Suppressor macrophage treated with lipopolysaccharide for 1 hour (primary cell): ENCODE results near the gene AK8.

ENCODE experiments used
- DNase-seq, 3 donors: peaks; one replicate each; pipeline ENCODE4 v3.0.0-alpha.2; 2020 to 2022

The AK8 gene

GRCh38 chr9:132887181-132888120, 9.4 kb upstream of the AK8 start:
- DNase-seq: no peak

DNA sequence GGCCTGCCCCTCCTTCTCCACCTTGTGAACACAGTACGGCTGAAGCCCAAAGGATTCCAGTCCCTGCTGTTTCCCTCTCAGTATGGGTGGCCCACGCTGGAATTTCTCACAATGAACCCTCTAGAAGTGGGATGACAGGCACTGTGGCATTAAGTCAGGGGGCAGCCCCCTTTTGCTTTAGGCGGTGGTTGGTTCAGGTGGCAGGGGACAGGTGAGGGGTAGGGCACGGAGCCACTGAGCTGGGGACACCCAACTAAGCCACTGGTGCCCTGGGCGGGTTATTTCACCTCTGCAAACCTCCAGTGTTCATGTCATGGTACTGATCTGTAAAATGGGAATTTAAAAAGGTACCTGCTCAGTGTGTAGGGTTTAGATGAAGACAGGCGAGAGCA, 8.2 kb upstream of the AK8 start:
- DNase-seq: no peak

- DNase-seq: no peak
Observed at GRCh38 chr9:132885720-132886333, 7.7 kb upstream of the AK8 start.

- DNase-seq: no peak
Observed at GRCh38 chr9:132883349-132884294, 5.5 kb upstream of the AK8 start.

DNA sequence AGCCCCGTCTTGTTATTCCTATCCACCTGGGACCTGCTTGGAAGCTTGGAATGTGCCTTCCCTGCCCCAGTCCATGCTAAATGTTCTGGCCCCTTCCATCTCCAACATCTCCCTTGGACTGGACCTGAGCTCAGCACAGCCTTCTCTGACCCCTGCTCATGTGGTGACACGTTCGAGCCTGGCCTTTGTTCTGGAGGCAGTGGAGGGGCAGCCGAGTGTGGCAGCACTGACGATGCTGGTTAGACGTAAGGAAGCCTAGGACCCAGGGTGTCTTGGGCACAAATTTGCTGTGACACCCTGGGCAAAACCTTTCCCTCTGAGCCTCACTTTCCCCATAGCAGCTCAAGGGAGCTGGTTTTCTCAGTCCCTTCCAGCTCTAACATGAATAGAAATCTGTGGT, 4.5 kb upstream of the AK8 start:
- DNase-seq: no peak

DNA sequence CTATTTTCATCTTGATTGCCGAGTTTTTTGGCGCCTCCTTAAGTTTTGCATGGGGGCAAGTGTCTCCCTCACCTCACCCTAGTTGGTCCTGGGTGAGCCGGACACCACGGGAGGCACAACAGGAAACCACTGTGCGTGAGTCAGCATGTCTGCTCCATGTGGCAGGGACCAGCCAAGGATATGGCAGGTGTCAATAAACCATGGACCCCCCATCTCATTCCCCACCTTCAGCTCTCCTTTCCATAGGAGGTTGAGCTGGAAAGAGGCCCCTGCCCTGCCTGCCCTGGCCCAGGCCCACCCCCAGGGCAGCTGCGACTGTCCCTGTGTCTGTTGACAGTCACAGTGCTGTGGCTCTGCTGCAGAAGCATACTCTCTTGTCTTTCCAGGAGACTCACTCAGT, 3.7 kb upstream of the AK8 start:
- DNase-seq: no peak

- no peak for DNase-seq
Observed at GRCh38 chr9:132880324-132880661, 2.2 kb upstream of the AK8 start.

DNA sequence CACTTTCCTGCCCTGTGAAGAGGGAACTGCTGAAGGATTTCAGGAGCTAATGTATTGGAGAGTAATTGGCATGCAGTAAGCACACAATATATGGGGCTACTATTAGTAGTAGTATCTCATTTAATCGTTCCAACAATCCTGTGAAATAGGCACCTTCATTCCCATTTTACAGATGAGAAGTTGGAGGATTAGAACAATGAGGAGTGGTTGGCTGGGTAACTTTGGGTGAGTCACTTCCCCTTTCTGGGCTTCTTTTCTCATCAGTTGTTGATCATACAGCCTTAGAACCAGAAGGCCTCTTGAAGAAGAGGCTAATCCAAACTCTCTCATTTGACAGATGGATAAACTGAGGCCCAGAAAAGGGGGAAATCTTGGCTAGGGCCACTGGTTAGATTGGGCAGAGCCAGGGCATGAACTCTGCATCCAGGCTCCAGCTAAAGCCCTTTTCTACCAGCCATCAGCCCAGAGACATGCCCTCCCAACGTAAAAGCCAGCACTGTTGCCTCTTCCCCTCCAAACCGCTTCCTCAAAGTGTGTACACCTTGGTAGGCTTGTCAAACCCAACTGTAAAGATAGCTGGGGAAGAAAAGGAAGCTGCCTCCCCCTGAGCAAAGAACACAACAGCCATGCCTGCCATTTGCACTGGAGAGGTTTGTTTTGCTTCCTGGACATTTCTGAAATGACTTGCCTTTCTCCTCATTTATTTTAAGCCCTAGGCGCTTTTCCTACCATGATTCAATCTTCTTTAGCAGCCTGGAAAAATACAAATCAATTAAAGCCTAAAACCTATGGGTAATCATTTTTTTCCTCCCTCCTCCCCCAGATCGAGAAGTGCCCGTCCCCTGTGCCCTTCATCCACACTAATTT, 1.6 kb upstream of the AK8 start:
- peak in 1 of 3 donors; percentile 27 for DNase-seq

- DNase-seq: peak; percentile 28 to 71 (median 42)
Observed at GRCh38 chr9:132878695-132879456, 792 bp upstream of the AK8 start, which contains the start of gene SPACA9. Gene SPACA9, plus strand, starts transcription at chr9:132878898. Its CDS starts 5,050 bp downstream, at chr9:132883948.

GRCh38 chr9:132877458-132877823, 643 bp downstream of the AK8 start:
- no peak for DNase-seq

- DNase-seq: no peak
Observed at GRCh38 chr9:132876849-132877248, 1.2 kb downstream of the AK8 start.

GRCh38 chr9:132875159-132875558, 2.9 kb downstream of the AK8 start:
- DNase-seq: no peak

DNA sequence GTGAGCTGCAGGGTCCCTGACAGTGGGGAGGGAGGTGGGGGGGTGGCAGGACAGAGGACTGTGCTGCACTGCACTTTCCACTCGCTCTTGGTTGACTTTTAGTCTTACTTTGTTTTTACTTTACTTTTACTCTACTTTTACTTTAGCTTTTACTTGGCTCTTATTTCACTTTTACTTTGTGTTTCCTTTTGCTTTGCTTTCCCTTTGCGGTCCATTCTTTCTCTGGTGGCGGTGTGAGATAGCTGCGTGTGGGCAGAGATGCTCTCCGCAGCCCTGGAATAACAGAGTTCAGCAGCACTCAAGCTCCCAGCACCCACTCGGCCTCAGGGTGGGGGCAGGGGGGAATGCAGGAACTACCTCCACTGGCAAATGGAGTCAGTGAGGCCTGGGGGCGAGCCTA, 4.7 kb downstream of the AK8 start:
- DNase-seq: no peak

DNA sequence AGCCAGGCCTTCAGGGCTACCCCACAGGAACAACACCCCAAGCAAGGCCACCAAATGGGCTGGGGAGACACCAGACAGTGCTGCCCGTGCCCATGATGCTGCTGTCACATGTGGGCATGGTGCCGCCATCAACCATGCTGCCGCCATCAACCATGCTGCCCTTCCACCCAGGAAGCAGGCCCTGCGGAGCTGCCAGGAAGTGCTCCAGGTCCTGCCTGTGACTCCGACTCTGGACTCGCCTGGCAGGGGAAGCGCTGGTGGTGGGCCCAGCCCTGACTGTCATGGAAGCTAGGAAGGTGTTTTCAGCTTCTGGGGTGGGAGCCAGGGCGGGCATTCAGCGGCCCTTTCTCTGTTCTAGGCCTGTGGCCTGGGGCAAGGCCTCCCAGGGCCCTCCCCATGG, 8.8 kb downstream of the AK8 start:
- DNase-seq: no peak

- DNase-seq: no peak
Observed at GRCh38 chr9:132866898-132867297, 11.2 kb downstream of the AK8 start.

- DNase-seq: no peak
Observed at GRCh38 chr9:132864691-132865090, 13.4 kb downstream of the AK8 start.

- DNase-seq: no peak
Observed at GRCh38 chr9:132864277-132864676, 13.8 kb downstream of the AK8 start.

GRCh38 chr9:132863096-132863495, 15.0 kb downstream of the AK8 start:
- DNase-seq: no peak

DNA sequence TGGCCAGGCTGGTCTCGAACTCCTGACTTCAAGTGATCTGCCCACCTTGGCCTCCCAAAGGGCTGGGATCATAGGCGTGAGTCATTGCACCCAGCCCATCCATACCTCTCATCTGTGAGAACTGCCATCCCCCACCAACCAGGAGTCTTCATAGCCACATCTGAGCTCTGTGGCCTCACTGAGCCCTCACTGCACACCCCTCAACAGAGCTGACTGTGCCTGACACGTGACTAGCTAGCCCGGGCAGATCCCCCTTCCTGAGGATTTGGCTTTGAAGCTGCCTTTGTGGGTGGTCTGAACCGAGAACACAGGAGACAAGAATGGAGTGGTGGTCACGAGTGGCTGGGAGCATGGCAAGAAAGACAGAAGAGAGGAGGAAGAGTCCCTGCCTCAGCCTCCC, 15.6 kb downstream of the AK8 start:
- no peak for DNase-seq

GRCh38 chr9:132861666-132862065, 16.4 kb downstream of the AK8 start:
- DNase-seq: no peak

DNA sequence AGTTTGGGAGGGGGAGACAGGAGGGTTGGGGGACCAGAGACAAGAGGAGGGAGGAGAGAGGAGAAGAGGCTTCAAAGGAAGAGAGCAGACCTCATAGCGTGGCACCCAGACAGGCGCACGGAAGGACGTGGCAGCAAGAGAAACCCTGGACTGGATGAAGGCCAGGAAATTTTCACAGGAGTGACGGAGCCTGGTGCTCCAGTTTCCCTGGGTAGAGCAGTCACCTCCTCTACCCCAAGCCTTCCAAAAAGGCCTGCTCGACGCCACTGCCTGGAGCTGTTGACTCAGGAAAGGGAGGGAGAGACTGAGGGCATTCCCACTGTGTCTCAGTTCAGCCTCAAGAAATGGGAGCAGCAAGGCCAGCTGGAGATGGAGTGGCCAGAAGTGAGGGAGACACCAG, 19.3 kb downstream of the AK8 start:
- DNase-seq: no peak
